Endothelial cell of umbilical vein (primary cell): Measurements from ENCODE around the gene KCTD5. TPM values are rescaled to one million over a fixed set of nuclear protein-coding genes. Genes with fewer than 3 reads are reported as not detected.

Experiments used
- BruUV-seq: library from RNA; stranded (reverse); fragments of 400-500 nt; replicated peaks from 2 replicates; lab custom pipeline; 2021; lab: Mats Ljungman, UMichigan
- CTCF ChIA-PET: fragments of 300-600, 350-600 bp; sonication (Branson Sonifier 250); formaldehyde crosslinking; loops from one replicate; lab custom pipeline; 2021; ENCODE audit warnings: antibody characterized with exemption, inconsistent platforms; lab: Charles Lee
- POLR2A ChIA-PET: fragments of 300-600, 350-600 bp; sonication (Branson Sonifier 250); formaldehyde crosslinking; loops from one replicate; lab custom pipeline; 2021; ENCODE audit warnings: antibody characterized with exemption, inconsistent platforms; lab: Charles Lee
- DNase-seq: peaks from one replicate; pipeline ENCODE4 v3.0.0-alpha.2; 2011; ENCODE audit warnings: low read depth, low spot score
- FAIRE-seq: peaks from 2 replicates; lab custom pipeline; 2011; peaks lifted over from hg19 to GRCh38; lab: Jason Lieb, UNC
- H2AFZ ChIP-seq: 2 replicates; pipeline ENCODE4 v1.6.0; 2012; ENCODE audit warnings: low read depth, low read length, control low read depth, inconsistent platforms
- H3K27ac ChIP-seq: 2 replicates; pipeline ENCODE4 v1.5.1; 2011; ENCODE audit warnings: low read depth, mild to moderate bottlenecking, control low read depth, low read length, moderate library complexity; ENCODE audit not compliant: insufficient read depth
- H3K27me3 ChIP-seq, 2 experiments: 2 replicates each; pipeline versions ENCODE4 v1.6.0 to v1.6.1; 2011; ENCODE audit warnings: low read length in 2 of 2, mixed read lengths in 1 of 2; ENCODE audit not compliant: control insufficient read depth in 2 of 2, insufficient read depth in 2 of 2
- H3K36me3 ChIP-seq, 2 experiments: 2 replicates in 1 of 2; 3 replicates in 1 of 2; pipeline ENCODE4 v1.5.1; 2011; ENCODE audit warnings: low read length in 2 of 2, mild to moderate bottlenecking in 1 of 2, moderate library complexity in 1 of 2; ENCODE audit not compliant: control insufficient read depth in 2 of 2, insufficient read depth in 2 of 2; ENCODE audit errors: extremely low read depth in 1 of 2
- H3K4me1 ChIP-seq: 3 replicates; pipeline ENCODE4 v1.5.1; 2011; ENCODE audit warnings: mild to moderate bottlenecking, low read length; ENCODE audit not compliant: control insufficient read depth, insufficient read depth; ENCODE audit errors: extremely low read depth
- H3K4me2 ChIP-seq: 2 replicates; pipeline ENCODE4 v1.6.1; 2011; ENCODE audit warnings: low read length, control low read depth, mixed read lengths; ENCODE audit not compliant: insufficient read depth
- H3K4me3 ChIP-seq, 3 experiments: fragments of 200-600 bp in 1 of 3; sonication (generic), shearing (Covaris generic) in 1 of 3; replicated peaks in 1 of 3; 2 replicates each; pipeline ENCODE4 v1.5.1; 2011 to 2016; ENCODE audit warnings: control low read depth in 3 of 3, low read length in 3 of 3, mild to moderate bottlenecking in 2 of 3, inconsistent platforms in 1 of 3, low read depth in 1 of 3, moderate library complexity in 1 of 3; ENCODE audit not compliant: insufficient read depth in 1 of 3
- H3K79me2 ChIP-seq: 2 replicates; pipeline ENCODE4 v1.6.0; 2012; ENCODE audit warnings: low read length, inconsistent platforms; ENCODE audit not compliant: control insufficient read depth, insufficient read depth
- H3K9ac ChIP-seq: replicated peaks from 2 replicates; pipeline ENCODE3; 2011; ENCODE audit warnings: low read length, control low read depth; ENCODE audit not compliant: insufficient read depth; ENCODE audit errors: extremely low read depth
- H3K9me1 ChIP-seq: replicated peaks from 3 replicates; pipeline ENCODE4 v1.6.0; 2011; ENCODE audit warnings: mild to moderate bottlenecking, low read length; ENCODE audit not compliant: control insufficient read depth, insufficient read depth; ENCODE audit errors: extremely low read depth
- H3K9me3 ChIP-seq: replicated peaks from 2 replicates; pipeline ENCODE4 v1.5.1; 2012; ENCODE audit warnings: low read length, inconsistent platforms; ENCODE audit not compliant: control insufficient read depth, insufficient read depth
- H4K20me1 ChIP-seq: replicated peaks from 2 replicates; pipeline ENCODE3; 2011; ENCODE audit warnings: mild to moderate bottlenecking, low read length; ENCODE audit not compliant: control insufficient read depth, insufficient read depth; ENCODE audit errors: extremely low read depth
- EZH2 ChIP-seq: IDR thresholded peaks from 2 replicates; pipeline ENCODE4 v1.6.1; 2012; ENCODE audit warnings: borderline replicate concordance, low read depth, mild to moderate bottlenecking, moderate library complexity, low read length, inconsistent platforms; ENCODE audit not compliant: severe bottlenecking
- FOS ChIP-seq: IDR thresholded peaks from 2 replicates; pipeline ENCODE4 v1.6.1; 2011; ENCODE audit warnings: mild to moderate bottlenecking, low read length, moderate library complexity, borderline replicate concordance; ENCODE audit not compliant: insufficient read depth
- GATA2 ChIP-seq: IDR thresholded peaks from 2 replicates; pipeline ENCODE4 v1.7.0; 2011; ENCODE audit warnings: low read depth, mild to moderate bottlenecking, moderate library complexity, mixed read lengths, low read length; ENCODE audit not compliant: insufficient read length, insufficient read depth
- JUN ChIP-seq: IDR thresholded peaks from 2 replicates; pipeline ENCODE4 v1.6.1; 2011; ENCODE audit warnings: borderline replicate concordance, low read depth; ENCODE audit not compliant: insufficient read length, insufficient read depth
- MYC ChIP-seq: IDR thresholded peaks from one replicate; pipeline ENCODE4 v1.6.1; 2011; ENCODE audit warnings: mild to moderate bottlenecking, low read depth, low read length
- POLR2A ChIP-seq: IDR thresholded peaks from 2 replicates; pipeline ENCODE4 v1.6.1; 2012; ENCODE audit warnings: low read depth, mild to moderate bottlenecking, control low read depth, low read length
- POLR2AphosphoS5 ChIP-seq: IDR thresholded peaks from 2 replicates; pipeline ENCODE4 v1.6.1; 2012; ENCODE audit warnings: low read depth, mild to moderate bottlenecking, control low read depth, low read length, moderate library complexity; ENCODE audit not compliant: insufficient read depth
- dilution Hi-C: fragments of 300-500 bp; cut with MboI; formaldehyde crosslinking; loops from one replicate; pipeline ENCODE4 v1.15.0; 2019; ENCODE audit warnings: low sequenced_read_pairs; ENCODE audit not compliant: extremely low pct_ligation_motif_present
- intact Hi-C: fragments of 100-400 bp; cut with micrococcal nuclease; formaldehyde crosslinking; loops from one replicate; pipeline ENCODE4 v1.10.0; 2022
- polyA plus RNA-seq, 4 experiments: library from polyadenylated mRNA; depleted of rRNA in 3 of 4; stranded (reverse) in 3 of 4; unstranded in 1 of 4; fragments of >200 nt; gene quantifications; 2 replicates each; pipeline versions ENCODE4 v1.2.1 to v1.2.3, GENCODE V29; 2011 to 2012; ENCODE audit warnings: missing spikeins in 1 of 4
- total RNA-seq: library from RNA; stranded (reverse); gene quantifications from 2 replicates; pipeline ENCODE4 v1.2.3, GENCODE V29; 2021
- TF ChIP-seq, protein P1 (sequence below): IDR thresholded peaks from 2 replicates; pipeline ENCODE4 v1.6.1; 2011; ENCODE audit not compliant: insufficient read depth, insufficient read length
- TF ChIP-seq, protein P2 (sequence below), 2 donors: IDR thresholded peaks; 1 replicate in 1 of 2; 2 replicates in 1 of 2; pipeline ENCODE4 v1.5.1; 2011; ENCODE audit warnings: low read length in 2 of 2, mild to moderate bottlenecking in 2 of 2, moderate library complexity in 2 of 2, control low read depth in 1 of 2, inconsistent platforms in 1 of 2, low read depth in 1 of 2; ENCODE audit not compliant: insufficient read depth in 1 of 2; ENCODE audit errors: extremely low read depth in 1 of 2

KCTD5 gene
- total and polyA plus RNA-seq, 2 donors (not counting 3 experiments of a cell fraction or from before 2014, with no cell fraction given): 32.2 to 42.0 TPM

DNA sequence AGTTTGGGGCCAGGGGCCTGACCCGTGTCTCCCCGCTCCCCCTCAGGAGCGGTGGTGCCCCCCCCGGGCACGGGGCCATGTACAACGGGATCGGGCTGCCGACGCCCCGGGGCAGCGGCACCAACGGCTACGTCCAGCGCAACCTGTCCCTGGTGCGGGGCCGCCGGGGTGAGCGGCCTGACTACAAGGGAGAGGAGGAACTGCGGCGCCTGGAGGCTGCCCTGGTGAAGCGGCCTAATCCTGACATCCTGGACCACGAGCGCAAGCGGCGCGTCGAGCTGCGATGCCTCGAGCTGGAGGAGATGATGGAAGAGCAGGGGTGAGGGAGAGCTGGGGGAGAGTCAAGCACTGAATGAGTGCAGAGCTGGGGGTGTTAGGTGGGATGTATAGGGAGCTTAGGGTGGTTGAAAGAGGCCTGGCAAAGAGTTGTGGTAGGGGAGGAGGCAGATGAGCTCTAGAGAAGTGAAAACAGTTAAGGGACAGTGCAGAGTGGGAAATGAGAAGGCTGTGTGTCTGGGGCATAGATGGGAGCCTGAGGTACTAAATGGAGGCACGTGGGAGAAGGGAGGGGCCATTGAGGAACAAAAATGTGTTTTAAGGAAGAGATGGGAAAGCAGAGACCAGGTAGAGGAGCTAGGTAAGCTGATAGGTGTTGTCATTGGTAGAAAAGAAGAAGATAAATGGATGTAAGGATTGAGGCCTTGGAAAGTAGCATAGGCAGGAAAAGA, 74.1 kb downstream of the KCTD5 start:
- CTCF ChIA-PET: no interaction called here
- no TSS peak for BruUV-seq
- dilution Hi-C loops: no loop called here

More for the DNA sequence above, 74.1 kb downstream of the KCTD5 start:
- intact Hi-C loops: no loop called here
- no peak for FAIRE-seq
- Histone ChIP-seq H2AFZ (no peak overlapping the region), H3K4me2 (no peak overlapping the region), H3K9ac (no peak overlapping the region), H3K9me3 (no peaks in the 10 kb centered on the region), H4K20me1 (peaks cover 23% of the 10 kb centered on the region), H3K9me1 (no peaks in the 10 kb centered on the region), H3K36me3 (peaks cover 34 to 37% of the 10 kb centered on the region in 2 experiments), H3K79me2 (peaks cover 85% of the 10 kb centered on the region), H3K27me3 (no peaks in the 10 kb centered on the region), H3K4me1 (peaks cover 24% of the 10 kb centered on the region), H3K27ac (no peak overlapping the region), H3K4me3 (no peak overlapping the region)
- POLR2A ChIA-PET: no interaction called here
- DNase-seq: no peak
- TF ChIP-seq POLR2A: no peak
- TF ChIP-seq JUN: no peak
- TF ChIP-seq, protein P1, sequence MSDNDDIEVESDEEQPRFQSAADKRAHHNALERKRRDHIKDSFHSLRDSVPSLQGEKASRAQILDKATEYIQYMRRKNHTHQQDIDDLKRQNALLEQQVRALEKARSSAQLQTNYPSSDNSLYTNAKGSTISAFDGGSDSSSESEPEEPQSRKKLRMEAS: no peak
- no peak for TF ChIP-seq POLR2AphosphoS5
- TF ChIP-seq GATA2: no peak
- TF ChIP-seq, protein P2, sequence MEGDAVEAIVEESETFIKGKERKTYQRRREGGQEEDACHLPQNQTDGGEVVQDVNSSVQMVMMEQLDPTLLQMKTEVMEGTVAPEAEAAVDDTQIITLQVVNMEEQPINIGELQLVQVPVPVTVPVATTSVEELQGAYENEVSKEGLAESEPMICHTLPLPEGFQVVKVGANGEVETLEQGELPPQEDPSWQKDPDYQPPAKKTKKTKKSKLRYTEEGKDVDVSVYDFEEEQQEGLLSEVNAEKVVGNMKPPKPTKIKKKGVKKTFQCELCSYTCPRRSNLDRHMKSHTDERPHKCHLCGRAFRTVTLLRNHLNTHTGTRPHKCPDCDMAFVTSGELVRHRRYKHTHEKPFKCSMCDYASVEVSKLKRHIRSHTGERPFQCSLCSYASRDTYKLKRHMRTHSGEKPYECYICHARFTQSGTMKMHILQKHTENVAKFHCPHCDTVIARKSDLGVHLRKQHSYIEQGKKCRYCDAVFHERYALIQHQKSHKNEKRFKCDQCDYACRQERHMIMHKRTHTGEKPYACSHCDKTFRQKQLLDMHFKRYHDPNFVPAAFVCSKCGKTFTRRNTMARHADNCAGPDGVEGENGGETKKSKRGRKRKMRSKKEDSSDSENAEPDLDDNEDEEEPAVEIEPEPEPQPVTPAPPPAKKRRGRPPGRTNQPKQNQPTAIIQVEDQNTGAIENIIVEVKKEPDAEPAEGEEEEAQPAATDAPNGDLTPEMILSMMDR (IDR thresholded peaks at IDR 0.05; ENCODE audit: extremely low read depth in 1 of 2, insufficient read depth in 1 of 2, low read depth in 1 of 2, low read length in 2 of 2): no peak
- no peak for TF ChIP-seq FOS
- no peak for TF ChIP-seq MYC
- no peak for TF ChIP-seq EZH2
